ENCODE results near the gene CFAP119.

CFAP119 gene

GRCh38 chr16:30736995-30737793 is 24.7 kb downstream of the CFAP119 start:
- TF ChIP-seq POLR2A (IDR thresholded peaks at IDR 0.05; ENCODE audit: extremely low read depth, insufficient read length), result no peak
- no peak for TF ChIP-seq CTCF (IDR thresholded peaks at IDR 0.05; ENCODE audit: low read depth, low read length)
- no peak for TF ChIP-seq MYC (IDR thresholded peaks at IDR 0.05; ENCODE audit: low read depth, low read length)
- no peak for TF ChIP-seq MAX (IDR thresholded peaks at IDR 0.05; ENCODE audit: low read depth, low read length)
- no peak for DNase-seq (ENCODE audit: low read depth)
- H3K4me3 ChIP-seq (ENCODE audit: low read depth, low read length), result no peak overlapping the region

GRCh38 chr16:30731411-30731810 is 30.5 kb downstream of the CFAP119 start:
- no peak for DNase-seq (ENCODE audit: low read depth)
- TF ChIP-seq MAX (IDR thresholded peaks at IDR 0.05; ENCODE audit: low read depth, low read length) (no peak), MYC (IDR thresholded peaks at IDR 0.05; ENCODE audit: low read depth, low read length) (no peak), CTCF (IDR thresholded peaks at IDR 0.05; ENCODE audit: low read depth, low read length) (no peak), POLR2A (IDR thresholded peaks at IDR 0.05; ENCODE audit: extremely low read depth, insufficient read length) (no peak)
- no peak overlapping the region for H3K4me3 ChIP-seq (ENCODE audit: low read depth, low read length)

- TF ChIP-seq MYC (IDR thresholded peaks at IDR 0.05; ENCODE audit: low read depth, low read length) (no peak), MAX (IDR thresholded peaks at IDR 0.05; ENCODE audit: low read depth, low read length) (no peak), POLR2A (IDR thresholded peaks at IDR 0.05; ENCODE audit: extremely low read depth, insufficient read length) (no peak), CTCF (IDR thresholded peaks at IDR 0.05; ENCODE audit: low read depth, low read length) (no peak)
- peak; percentile 25 for DNase-seq (ENCODE audit: low read depth)
- no peak overlapping the region for H3K4me3 ChIP-seq (ENCODE audit: low read depth, low read length)
These were observed 32.8 kb downstream of the CFAP119 start for GRCh38 chr16:30728899-30729672.

- DNase-seq (ENCODE audit: low read depth), result no peak
- no peak for TF ChIP-seq CTCF (IDR thresholded peaks at IDR 0.05; ENCODE audit: low read depth, low read length)
- TF ChIP-seq MYC (IDR thresholded peaks at IDR 0.05; ENCODE audit: low read depth, low read length), result no peak
- no peak for TF ChIP-seq MAX (IDR thresholded peaks at IDR 0.05; ENCODE audit: low read depth, low read length)
- TF ChIP-seq POLR2A (IDR thresholded peaks at IDR 0.05; ENCODE audit: extremely low read depth, insufficient read length), result no peak
These were observed 33.5 kb downstream of the CFAP119 start for GRCh38 chr16:30728321-30728720.

GRCh38 chr16:30725418-30725792 is 36.5 kb downstream of the CFAP119 start:
- no peak for TF ChIP-seq POLR2A (IDR thresholded peaks at IDR 0.05; ENCODE audit: extremely low read depth, insufficient read length)
- TF ChIP-seq MYC (IDR thresholded peaks at IDR 0.05; ENCODE audit: low read depth, low read length), result no peak
- no peak for DNase-seq (ENCODE audit: low read depth)
- H3K4me3 ChIP-seq (ENCODE audit: low read depth, low read length), result no peak overlapping the region

More at GRCh38 chr16:30728321-30728720, 33.5 kb downstream of the CFAP119 start:
- H3K4me3 ChIP-seq (ENCODE audit: low read depth, low read length), result no peak overlapping the region

Measured in NB4 (cell line).